HCT116 (cell line): ENCODE measurements around the gene ABCC9.

Experiments used
- CEBPB ChIP-seq: IDR thresholded peaks from 2 replicates; pipeline ENCODE4 v1.6.1; 2012; ENCODE audit warnings: low read depth
- CTCF ChIP-seq, 3 experiments: fragments of 200-600 bp in 1 of 3; sonication (generic) in 1 of 3; IDR thresholded peaks in 2 of 3; conservative IDR thresholded peaks in 1 of 3; 2 replicates each; pipeline ENCODE4 v1.5.1; 2012 to 2017; ENCODE audit warnings: low read depth in 2 of 3, low read length in 2 of 3, antibody characterized with exemption in 1 of 3, borderline replicate concordance in 1 of 3, control low read depth in 1 of 3, mild to moderate bottlenecking in 1 of 3, mixed read lengths in 1 of 3, mixed run types in 1 of 3, moderate library complexity in 1 of 3; ENCODE audit not compliant: insufficient read depth in 1 of 3
- TF ChIP-seq, protein P1 (sequence below): IDR thresholded peaks from 2 replicates; pipeline ENCODE4 v1.6.1; 2012; ENCODE audit warnings: low read depth
- TF ChIP-seq, protein P2 (sequence below): IDR thresholded peaks from 2 replicates; pipeline ENCODE4 v1.6.1; 2011; ENCODE audit warnings: mild to moderate bottlenecking, low read length, moderate library complexity; ENCODE audit not compliant: insufficient replicate concordance; ENCODE audit errors: extremely low read depth
- TF ChIP-seq, protein P3 (sequence below): IDR thresholded peaks from 2 replicates; pipeline ENCODE4 v1.6.1; 2012

DNA sequence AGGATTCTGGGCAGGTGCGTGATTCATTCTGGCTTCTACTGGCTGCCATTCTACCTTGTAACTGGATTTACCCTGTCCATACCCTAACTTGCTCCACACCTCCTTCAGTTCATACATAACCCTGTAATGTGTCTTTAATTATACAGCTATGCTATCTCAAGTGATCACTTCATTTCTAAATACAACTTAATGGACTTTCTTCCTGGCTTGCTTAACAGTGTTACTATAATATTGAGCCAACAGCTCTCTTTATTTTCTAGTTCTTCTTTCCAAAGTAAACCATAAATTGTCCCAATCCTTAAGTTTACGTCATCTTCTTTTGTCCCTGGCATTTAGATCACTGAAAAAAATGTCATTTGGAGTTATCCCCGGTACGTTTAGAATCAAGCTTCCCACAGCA, 90.8 kb downstream of the ABCC9 start:
- TF ChIP-seq, protein P1, sequence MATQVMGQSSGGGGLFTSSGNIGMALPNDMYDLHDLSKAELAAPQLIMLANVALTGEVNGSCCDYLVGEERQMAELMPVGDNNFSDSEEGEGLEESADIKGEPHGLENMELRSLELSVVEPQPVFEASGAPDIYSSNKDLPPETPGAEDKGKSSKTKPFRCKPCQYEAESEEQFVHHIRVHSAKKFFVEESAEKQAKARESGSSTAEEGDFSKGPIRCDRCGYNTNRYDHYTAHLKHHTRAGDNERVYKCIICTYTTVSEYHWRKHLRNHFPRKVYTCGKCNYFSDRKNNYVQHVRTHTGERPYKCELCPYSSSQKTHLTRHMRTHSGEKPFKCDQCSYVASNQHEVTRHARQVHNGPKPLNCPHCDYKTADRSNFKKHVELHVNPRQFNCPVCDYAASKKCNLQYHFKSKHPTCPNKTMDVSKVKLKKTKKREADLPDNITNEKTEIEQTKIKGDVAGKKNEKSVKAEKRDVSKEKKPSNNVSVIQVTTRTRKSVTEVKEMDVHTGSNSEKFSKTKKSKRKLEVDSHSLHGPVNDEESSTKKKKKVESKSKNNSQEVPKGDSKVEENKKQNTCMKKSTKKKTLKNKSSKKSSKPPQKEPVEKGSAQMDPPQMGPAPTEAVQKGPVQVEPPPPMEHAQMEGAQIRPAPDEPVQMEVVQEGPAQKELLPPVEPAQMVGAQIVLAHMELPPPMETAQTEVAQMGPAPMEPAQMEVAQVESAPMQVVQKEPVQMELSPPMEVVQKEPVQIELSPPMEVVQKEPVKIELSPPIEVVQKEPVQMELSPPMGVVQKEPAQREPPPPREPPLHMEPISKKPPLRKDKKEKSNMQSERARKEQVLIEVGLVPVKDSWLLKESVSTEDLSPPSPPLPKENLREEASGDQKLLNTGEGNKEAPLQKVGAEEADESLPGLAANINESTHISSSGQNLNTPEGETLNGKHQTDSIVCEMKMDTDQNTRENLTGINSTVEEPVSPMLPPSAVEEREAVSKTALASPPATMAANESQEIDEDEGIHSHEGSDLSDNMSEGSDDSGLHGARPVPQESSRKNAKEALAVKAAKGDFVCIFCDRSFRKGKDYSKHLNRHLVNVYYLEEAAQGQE, result no peak
- TF ChIP-seq, protein P2, sequence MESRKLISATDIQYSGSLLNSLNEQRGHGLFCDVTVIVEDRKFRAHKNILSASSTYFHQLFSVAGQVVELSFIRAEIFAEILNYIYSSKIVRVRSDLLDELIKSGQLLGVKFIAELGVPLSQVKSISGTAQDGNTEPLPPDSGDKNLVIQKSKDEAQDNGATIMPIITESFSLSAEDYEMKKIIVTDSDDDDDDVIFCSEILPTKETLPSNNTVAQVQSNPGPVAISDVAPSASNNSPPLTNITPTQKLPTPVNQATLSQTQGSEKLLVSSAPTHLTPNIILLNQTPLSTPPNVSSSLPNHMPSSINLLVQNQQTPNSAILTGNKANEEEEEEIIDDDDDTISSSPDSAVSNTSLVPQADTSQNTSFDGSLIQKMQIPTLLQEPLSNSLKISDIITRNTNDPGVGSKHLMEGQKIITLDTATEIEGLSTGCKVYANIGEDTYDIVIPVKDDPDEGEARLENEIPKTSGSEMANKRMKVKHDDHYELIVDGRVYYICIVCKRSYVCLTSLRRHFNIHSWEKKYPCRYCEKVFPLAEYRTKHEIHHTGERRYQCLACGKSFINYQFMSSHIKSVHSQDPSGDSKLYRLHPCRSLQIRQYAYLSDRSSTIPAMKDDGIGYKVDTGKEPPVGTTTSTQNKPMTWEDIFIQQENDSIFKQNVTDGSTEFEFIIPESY, result no peak
- TF ChIP-seq CTCF (IDR thresholded peaks at IDR 0.05 in 2 of 3, conservative IDR thresholded peaks at IDR 0.05 in 1 of 3; ENCODE audit: borderline replicate concordance in 1 of 3, insufficient read depth in 1 of 3, low read depth in 2 of 3, low read length in 2 of 3), result no peak
- TF ChIP-seq, protein P3, sequence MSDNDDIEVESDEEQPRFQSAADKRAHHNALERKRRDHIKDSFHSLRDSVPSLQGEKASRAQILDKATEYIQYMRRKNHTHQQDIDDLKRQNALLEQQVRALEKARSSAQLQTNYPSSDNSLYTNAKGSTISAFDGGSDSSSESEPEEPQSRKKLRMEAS, result no peak
- no peak for TF ChIP-seq CEBPB
